ENCODE data around the gene PRPF6. TPM values are rescaled to one million over a fixed set of nuclear protein-coding genes. Genes with fewer than 3 reads are reported as not detected.

PRPF6 gene
- total and polyA plus RNA-seq, 2 of the 13 experiments (the other 11 are each of a cell fraction or from before 2014, with no cell fraction given): 63.7 to 101 TPM

DNA sequence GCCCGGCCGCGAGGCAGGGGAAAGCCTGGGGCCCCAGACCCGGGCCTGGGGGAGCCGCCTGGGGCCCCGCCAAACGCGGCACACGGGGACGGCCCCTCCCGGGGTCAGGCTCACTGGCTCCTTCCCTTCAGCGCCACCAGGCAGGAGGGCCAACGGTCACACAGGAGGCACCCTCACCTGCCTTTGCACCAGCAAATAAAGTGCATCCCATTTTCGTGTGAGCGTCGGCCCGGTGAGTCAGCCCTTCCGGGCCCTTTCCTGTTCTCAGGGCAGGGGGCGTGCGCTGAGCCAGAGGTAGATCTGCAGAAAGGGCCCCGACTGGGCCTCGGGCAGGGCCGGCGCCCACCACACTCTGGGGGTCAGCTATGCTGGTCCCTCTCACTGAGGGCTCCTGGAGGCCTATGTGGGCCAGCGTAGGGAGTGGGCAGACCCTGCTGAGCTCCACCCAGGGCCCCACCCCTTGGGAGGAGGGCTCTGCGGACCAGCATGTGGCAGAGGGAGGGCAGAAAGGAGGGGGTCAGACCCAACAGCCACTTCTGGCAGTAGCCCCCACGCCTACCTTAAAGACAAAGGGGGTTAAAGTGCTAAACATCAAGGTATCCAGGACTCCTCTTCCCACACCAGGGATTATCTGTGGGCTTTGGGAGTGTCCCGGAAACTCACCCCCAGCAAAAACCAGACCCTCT, 23.8 kb upstream of the PRPF6 start (continued):
- TF ChIP-seq, protein P1, sequence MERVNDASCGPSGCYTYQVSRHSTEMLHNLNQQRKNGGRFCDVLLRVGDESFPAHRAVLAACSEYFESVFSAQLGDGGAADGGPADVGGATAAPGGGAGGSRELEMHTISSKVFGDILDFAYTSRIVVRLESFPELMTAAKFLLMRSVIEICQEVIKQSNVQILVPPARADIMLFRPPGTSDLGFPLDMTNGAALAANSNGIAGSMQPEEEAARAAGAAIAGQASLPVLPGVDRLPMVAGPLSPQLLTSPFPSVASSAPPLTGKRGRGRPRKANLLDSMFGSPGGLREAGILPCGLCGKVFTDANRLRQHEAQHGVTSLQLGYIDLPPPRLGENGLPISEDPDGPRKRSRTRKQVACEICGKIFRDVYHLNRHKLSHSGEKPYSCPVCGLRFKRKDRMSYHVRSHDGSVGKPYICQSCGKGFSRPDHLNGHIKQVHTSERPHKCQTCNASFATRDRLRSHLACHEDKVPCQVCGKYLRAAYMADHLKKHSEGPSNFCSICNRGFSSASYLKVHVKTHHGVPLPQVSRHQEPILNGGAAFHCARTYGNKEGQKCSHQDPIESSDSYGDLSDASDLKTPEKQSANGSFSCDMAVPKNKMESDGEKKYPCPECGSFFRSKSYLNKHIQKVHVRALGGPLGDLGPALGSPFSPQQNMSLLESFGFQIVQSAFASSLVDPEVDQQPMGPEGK (CRISPR knock-in tag; IDR thresholded peaks at IDR 0.05): peak; percentile 92
- TF ChIP-seq ZNF577 (CRISPR knock-in tag; IDR thresholded peaks at IDR 0.05; ENCODE audit: borderline replicate concordance, low read depth) (no peak), EEA1 (CRISPR knock-in tag; IDR thresholded peaks at IDR 0.05; ENCODE audit: borderline replicate concordance) (no peak; the same call in 1 of the 2 replicates), HDAC6 (IDR thresholded peaks at IDR 0.05; ENCODE audit: low read depth, low read length) (no peak), SATB2 (CRISPR knock-in tag; IDR thresholded peaks at IDR 0.05) (no peak), ZNF564 (CRISPR knock-in tag; IDR thresholded peaks at IDR 0.05) (peak; percentile 35), AHR (CRISPR knock-in tag; IDR thresholded peaks at IDR 0.05) (peak; percentile 91; the same call in 1 of the 2 replicates), BORCS8-MEF2B (CRISPR knock-in tag; IDR thresholded peaks at IDR 0.05) (peak; percentile 49; the same call in 1 of the 2 replicates), ZNF841 (CRISPR knock-in tag; IDR thresholded peaks at IDR 0.05; ENCODE audit: borderline replicate concordance) (no peak), NCOA2 (CRISPR knock-in tag; IDR thresholded peaks at IDR 0.05) (peak; percentile 47; the same call in 1 of the 2 replicates), BRD4 (CRISPR knock-in tag; IDR thresholded peaks at IDR 0.05) (no peak)
- TF ChIP-seq, protein P2, sequence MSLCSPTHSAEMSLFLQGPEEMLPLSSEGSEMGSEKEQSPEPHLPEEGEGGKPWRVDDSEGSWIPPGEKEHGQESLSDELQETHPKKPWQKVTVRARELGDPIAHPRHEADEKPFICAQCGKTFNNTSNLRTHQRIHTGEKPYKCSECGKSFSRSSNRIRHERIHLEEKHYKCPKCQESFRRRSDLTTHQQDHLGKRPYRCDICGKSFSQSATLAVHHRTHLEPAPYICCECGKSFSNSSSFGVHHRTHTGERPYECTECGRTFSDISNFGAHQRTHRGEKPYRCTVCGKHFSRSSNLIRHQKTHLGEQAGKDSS (CRISPR knock-in tag; IDR thresholded peaks at IDR 0.05; ENCODE audit: borderline replicate concordance, low read depth): peak; percentile 71; the same call in 1 of the 2 replicates
- TF ChIP-seq, protein P3, sequence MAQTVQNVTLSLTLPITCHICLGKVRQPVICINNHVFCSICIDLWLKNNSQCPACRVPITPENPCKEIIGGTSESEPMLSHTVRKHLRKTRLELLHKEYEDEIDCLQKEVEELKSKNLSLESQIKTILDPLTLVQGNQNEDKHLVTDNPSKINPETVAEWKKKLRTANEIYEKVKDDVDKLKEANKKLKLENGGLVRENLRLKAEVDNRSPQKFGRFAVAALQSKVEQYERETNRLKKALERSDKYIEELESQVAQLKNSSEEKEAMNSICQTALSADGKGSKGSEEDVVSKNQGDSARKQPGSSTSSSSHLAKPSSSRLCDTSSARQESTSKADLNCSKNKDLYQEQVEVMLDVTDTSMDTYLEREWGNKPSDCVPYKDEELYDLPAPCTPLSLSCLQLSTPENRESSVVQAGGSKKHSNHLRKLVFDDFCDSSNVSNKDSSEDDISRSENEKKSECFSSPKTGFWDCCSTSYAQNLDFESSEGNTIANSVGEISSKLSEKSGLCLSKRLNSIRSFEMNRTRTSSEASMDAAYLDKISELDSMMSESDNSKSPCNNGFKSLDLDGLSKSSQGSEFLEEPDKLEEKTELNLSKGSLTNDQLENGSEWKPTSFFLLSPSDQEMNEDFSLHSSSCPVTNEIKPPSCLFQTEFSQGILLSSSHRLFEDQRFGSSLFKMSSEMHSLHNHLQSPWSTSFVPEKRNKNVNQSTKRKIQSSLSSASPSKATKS (CRISPR knock-in tag; IDR thresholded peaks at IDR 0.05): no peak
- TF ChIP-seq, protein P4, sequence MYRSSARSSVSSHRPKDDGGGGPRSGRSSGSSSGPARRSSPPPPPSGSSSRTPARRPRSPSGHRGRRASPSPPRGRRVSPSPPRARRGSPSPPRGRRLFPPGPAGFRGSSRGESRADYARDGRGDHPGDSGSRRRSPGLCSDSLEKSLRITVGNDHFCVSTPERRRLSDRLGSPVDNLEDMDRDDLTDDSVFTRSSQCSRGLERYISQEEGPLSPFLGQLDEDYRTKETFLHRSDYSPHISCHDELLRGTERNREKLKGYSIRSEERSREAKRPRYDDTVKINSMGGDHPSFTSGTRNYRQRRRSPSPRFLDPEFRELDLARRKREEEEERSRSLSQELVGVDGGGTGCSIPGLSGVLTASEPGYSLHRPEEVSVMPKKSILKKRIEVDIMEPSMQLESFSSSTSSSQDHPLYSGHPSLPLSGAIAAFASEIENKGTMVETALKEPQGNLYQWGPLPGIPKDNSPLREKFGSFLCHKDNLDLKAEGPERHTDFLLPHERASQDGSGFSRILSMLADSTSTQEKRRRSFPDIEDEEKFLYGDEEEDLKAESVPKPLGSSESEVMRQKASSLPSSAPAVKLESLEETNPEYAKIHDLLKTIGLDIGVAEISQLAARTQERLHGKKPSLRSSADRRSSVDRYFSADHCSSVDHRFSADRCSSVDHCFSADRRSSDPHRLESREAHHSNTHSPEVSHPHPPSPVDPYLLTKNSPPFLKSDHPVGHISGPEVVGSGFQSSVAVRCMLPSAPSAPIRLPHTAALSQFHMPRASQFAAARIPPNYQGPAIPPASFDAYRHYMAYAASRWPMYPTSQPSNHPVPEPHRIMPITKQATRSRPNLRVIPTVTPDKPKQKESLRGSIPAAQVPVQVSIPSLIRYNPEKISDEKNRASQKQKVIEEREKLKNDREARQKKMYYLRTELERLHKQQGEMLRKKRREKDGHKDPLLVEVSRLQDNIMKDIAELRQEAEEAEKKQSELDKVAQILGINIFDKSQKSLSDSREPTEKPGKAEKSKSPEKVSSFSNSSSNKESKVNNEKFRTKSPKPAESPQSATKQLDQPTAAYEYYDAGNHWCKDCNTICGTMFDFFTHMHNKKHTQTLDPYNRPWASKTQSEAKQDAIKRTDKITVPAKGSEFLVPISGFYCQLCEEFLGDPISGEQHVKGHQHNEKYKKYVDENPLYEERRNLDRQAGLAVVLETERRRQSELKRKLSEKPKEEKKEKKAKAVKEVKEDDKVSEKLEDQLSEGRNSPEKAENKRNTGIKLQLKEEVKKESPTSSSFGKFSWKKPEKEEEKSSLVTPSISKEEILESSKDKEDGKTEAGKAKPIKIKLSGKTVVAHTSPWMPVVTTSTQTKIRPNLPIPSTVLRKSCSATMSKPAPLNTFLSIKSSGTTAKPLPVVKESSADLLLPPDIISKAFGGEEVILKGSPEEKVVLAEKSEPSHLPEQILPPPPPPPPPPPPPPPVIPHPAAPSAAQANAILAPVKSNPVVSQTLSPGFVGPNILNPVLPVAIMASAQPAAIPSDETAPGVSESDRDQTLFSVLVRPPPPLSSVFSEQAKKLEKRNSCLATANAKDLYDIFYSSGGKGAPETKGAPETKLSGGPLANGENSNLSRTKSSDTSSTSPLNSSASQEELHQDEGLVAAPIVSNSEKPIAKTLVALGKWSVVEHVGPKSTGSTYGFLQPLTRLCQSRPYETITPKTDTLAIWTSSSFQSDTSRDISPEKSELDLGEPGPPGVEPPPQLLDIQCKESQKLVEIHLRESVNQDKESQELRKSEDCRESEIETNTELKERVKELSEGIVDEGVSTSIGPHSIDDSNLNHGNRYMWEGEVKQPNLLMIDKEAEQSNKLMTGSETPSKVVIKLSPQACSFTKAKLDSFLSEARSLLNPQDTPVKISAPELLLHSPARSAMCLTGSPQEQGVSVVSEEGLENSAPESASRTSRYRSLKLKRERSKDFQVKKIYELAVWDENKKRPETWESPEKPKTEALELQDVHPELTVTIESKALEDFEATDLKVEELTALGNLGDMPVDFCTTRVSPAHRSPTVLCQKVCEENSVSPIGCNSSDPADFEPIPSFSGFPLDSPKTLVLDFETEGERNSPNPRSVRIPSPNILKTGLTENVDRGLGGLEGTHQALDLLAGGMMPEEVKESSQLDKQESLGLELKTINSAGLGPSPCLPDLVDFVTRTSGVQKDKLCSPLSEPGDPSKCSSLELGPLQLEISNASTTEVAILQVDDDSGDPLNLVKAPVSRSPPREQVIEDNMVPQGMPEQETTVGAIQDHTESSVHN (CRISPR knock-in tag; IDR thresholded peaks at IDR 0.05): no peak

Measured in HepG2 (cell line).